NCI-H748 (cell line): ENCODE data around the gene KIF26B.
"Not testable (repeated sequence)": the region's sequence is repeated elsewhere in the genome, so short reads cannot be mapped to it uniquely, and the experiment has no call there.

Experiments
- DNase-seq: peaks from one replicate; lab custom pipeline; 2025; ENCODE audit not compliant: unreplicated experiment; lab: John Stamatoyannopoulos, UW

Gene KIF26B

DNA sequence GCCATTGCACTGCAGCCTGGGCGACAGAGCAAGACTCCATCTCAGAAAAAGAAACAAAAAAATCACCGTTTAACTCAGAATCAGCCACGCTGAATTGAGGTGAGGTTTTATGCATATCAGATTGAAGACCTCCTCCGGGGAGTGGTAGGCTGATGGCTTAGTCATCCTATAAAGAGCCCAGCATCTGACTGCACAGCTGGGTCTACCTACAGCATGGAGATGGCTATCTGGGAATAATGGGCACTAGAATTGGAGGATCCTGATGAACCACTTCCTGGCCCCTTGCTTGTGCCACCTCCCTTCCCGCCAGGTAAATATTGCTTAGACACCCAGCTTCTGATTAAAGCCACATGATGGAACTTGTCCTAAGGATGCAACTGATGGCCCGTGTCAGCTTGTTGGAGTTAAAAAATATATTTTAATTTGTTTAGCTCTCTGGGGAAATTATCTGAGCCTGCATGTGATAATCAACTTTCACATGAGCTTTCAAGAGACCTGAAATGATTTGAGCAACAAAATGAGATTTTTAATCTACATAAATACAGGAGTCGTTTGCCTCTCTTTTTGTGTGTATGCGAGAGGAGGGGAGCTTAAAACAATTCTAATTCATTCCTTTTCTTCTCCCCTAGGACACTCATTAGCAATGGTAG is 157.2 kb downstream of the KIF26B start:
- DNase-seq: no peak

DNA sequence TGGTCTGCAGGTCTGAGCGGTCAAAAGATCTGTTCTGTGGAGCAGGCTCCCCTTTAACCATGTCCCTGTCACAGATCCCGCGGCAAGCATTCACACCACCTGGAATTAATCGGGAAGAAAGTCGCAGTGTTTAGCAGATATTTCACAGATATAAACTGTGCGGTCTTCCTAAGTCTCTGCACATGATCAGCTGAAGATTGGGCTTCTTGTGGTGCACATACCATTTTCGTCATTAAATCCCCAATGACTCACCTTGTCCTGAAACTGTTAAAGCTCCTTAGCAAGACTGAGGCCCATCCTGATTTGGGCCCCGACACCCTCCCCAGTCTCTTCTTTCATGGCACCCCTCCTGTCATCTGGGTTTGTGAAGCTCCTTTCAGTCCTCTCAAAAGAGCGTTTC is 158.8 kb downstream of the KIF26B start:
- DNase-seq: no peak

DNA sequence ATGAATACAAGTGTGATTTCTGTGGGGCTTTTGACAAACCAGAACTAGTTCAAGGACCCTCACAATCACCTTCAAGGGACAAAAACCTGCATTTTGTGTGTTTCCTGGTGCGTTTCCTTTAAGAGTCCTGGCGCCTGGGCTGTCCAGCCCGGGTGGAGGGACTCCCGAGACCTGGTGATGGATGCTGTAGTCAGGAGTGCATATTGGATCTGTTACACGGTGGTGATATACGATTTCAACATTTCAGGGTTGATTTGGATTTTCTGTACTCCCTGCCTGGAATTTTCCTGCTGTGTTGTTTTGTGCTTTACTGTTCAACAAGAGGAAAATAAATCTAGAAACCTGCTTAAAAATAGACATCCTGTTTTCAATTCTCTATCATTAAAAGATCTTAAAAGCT is 162.0 kb downstream of the KIF26B start:
- no peak for DNase-seq

DNA sequence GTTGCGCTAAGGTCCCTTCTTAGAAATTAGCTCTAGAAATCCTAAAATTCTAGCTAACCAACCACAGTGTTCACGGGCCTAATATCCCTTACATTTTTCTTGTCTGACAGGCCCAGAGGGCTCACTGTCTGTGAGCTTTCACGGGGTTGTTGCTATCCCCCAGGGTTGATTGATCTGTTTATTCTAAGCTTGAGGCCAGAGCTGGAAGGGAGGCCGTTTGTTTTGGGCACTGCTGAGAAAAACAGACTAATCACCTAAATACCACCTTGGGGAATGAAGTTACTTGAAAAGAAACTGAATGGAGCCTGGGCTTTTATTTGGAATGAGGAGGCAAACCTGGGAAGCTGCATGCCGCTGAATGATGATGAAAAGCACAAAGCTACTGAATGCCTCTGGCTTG is 162.4 kb downstream of the KIF26B start:
- no peak for DNase-seq

DNA sequence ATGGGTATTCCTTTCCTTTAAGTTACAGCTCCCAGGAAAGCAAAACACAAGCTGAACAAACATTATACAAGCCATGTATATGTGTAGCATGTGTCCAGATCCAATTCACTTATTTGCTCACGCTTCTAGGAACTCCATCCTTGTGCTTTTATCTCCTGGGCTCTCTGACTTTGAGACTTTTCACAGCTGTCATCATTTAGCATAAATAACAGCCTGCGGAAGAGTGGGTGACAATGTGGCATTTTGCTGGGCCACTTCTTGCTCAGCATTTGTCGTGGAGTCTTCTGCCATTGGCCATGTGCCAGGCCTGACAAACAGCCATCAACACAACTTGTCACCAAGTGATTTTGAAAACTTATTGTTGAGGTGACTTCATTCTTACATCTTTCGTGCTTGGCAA is 164.3 kb downstream of the KIF26B start:
- DNase-seq: no peak

DNA sequence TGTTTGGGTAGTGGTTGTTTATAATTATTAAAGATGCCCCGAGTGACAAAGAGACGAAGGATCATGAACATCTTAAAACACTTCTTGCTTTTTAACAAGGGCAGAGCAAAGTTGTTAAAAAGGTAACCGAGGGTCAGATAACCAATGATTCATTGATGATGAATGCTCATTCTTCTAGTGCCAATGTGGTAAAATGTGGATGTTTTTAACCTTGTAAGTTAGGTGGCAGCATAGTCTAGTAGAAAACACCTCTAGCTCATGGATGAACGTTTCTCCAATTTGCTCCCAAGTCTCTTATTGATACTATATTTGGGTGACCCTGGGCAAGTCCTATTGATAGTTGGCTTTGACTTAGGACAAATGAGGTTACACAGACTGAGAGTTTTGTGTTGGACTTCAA is 167.9 kb downstream of the KIF26B start:
- no peak for DNase-seq

DNA sequence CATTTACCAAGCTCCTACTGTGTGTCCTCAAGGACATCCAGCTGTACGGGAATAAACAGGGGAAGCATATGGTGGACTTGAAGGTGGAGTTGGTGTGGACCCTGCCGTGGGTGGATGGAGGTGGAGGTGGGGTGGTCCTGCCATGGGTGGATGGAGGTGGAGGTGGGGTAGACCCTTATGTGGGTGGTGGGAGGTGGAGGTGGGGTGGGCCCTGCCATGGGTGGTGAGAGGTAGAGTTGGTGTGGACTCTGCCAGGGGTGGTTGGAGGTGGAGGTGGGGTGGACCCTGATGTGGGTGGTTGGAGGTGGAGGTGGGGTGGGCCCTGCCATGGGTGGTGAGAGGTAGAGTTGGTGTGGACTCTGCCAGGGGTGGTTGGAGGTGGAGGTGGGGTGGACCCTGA is 169.0 kb downstream of the KIF26B start:
- DNase-seq: not testable (repeated sequence)

DNA sequence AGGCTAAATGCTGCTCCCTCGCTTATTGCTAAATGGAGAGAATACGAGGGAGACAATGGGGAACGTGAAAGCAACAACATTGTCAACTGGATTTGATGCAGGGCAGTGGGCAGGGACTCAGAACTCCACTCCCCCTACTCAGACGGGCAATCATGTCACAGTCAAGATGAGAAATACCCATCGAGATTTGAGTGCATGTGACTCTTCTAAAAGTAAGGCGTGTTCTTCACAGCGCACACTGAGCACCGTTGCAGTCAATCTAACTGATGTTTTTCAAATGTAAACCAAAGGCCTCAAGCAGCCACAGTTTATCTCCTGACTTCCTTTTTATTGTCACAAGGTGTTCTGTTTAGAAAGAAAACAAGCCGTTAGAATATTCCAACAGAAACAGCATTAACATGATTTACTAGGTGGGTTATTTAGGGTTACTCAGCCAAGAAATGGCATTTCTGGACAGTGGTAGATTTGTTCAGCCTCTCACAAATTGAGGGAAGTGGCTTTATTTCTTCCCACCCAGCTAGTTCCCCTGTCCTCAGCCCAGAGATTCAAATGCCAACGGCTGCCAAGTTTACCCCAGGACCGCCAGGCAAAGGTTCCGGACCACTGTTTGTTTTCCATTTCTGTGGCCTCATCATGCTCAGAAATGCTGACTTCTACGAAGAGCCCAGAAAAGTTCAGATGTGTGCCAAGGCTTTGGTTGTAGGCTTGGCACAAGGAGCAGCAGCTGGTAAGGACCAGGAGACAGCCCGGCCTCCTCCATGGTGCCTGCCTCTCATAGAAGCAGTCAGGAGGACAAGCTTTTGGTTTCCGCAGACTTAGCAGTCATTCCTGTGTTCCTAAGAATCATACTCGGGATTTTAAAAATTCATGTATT is 171.4 kb downstream of the KIF26B start:
- no peak for DNase-seq

DNA sequence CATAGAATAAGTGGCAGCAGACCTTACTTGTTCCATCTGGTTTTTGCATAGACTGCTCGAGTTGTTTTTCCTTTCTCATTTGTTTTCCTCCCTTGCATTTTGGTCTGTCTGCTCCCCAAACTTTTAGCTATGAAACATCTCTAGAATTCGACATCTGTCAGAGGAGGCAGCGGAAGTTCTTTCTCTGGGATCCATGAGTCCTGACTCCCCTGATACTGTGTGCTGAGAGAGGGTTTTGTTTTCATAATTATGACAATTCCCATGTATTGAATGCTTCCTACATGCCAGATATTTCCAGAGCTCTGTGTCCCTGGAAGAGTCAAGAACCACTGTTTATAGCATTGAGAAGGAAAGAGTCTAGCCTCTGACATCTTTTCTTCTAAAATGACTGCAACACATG is 172.6 kb downstream of the KIF26B start:
- DNase-seq: no peak

DNA sequence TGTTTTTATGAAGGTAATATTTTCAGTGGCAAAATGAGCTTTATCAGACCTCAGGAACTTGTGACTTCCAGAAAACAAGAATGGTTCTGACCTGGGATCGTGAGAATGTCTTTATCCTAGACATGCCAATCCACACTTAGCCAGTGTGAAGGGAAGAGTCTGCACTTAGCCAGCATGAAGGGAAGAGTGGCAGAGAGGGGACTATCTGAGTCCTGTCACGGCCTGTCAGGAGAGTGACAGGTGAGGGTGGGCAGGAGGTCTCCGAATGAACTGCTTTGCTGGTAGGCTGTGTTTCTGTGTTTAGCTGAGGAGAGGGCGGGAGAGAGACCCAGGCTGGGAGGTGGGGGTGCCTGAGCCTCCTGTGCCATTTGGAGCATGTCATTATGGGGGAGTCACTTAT is 173.1 kb downstream of the KIF26B start:
- DNase-seq: no peak

DNA sequence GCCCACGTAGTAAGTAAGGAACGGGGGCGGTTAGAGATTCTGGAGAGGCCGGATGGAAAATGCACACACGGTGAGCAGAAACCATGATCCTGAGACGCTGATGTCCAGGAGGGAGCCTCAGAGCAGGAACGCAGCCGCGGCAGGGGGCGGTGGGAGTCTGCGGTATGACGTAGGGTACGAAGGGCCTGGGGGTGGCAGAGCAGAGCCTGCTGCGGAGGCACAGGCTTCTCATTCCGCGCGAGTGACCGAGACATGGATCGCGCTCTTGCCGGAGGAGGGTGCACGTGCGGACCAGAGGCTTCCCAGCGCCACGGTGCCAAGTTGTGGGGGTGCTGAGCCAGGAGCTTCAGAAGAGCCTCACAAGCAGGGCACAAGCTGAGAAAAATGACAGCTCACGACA is 176.2 kb downstream of the KIF26B start:
- DNase-seq: no peak

DNA sequence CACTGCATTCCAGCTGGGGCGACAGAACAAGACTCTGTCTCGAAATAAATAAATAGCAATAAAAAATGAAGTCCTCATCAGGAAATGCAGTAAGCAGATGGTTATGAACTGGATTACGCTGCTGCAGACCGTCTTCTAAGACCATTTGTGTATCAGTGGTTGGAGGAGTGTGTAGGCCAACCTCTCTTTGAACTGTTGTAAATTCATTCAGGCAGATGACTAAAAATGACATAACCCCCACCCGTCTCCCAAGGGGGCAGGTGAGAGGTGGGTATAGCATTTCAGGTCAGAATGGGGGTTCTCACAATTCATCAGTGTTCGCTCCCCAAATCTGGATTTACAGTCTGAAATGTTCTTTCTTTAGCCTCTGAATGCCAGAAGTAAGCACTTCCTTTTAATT is 177.3 kb downstream of the KIF26B start:
- no peak for DNase-seq

DNA sequence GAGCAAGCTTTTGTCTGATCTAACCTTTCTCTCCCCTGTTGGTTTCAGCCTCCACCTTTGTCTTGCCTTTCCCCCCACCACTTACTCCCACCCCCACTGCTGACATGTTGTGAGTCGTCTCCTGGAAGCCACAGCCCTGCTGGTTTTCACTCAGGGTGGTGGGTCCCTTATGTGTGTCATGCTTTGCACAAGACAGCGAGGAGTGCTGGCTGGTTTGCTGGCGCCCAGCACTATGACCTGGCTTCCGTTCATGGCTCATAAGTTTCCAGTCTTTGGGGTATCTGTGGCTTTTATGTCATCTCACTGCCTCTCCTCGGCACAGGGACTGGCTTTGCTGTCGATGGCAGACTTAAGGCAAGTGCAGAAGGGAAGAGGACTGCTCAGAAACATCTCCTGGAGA is 177.7 kb downstream of the KIF26B start:
- no peak for DNase-seq

DNA sequence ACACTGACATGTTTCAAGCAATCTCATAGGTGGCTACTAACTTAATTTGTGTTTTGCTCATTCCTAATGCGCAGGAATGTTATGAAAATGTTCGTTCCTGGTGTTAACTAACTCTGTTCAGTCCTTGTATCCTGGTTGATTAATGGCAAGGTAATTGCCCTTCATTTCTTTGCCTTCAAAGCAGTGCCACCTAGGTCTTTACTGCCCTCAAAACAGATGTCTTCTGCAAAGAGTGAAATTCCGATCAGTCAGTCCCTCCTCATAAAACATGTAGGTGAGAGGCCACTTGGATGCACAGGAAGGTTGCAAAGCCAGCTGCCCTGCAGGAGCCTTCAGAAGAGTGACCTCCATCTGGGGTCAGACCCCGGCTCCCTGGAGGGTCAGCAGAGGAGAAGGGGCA is 179.4 kb downstream of the KIF26B start:
- DNase-seq: no peak

DNA sequence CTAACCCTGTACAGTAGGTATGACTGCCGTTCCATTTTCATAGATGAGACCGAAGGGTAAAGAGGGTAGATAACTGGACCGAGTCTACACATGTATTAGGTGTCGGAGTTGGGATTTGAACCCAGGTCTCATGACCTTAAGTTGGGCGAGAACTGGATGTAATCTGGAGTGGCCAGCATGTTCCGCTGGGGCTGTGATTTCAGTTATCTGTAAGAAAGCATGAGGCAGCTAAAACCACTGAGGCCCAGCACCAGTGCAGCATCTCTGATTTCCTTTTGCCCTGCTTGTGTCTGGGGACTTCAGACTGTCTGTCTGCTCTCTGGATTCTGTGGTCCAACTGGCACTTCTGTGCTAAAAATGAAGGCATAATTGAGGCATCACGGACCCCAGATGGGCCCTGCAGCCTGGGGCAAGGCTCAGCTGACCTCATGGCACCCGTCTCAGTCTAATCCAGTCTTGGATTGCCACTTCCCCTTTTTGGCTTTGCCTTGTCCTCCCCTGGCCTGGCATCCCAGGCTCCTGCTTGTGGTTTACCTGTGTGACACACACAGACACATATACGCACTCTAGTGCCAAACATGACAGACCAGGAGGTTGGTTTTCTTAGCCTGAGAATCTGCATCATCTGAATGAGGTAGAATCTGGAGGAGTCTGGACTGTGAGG is 180.2 kb downstream of the KIF26B start:
- DNase-seq: no peak

DNA sequence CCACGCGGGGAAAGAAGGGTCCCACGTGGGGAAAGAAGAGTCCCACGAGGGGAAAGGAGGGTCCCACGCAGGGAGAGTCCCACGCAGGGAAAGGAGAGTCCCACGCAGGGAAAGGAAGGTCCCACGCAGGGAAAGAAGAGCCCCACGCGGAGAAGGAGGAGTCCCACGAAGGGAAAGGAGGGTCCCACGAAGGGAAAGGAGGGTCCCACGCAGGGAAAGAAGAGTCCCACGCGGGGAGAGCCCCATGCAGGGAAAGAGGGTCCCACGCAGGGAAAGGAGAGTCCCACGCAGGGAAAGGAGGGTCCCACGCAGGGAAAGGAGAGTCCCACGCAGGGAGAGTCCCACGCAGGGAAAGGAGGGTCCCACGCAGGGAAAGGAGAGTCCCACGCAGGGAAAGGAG is 180.9 kb downstream of the KIF26B start:
- DNase-seq: not testable (repeated sequence)

DNA sequence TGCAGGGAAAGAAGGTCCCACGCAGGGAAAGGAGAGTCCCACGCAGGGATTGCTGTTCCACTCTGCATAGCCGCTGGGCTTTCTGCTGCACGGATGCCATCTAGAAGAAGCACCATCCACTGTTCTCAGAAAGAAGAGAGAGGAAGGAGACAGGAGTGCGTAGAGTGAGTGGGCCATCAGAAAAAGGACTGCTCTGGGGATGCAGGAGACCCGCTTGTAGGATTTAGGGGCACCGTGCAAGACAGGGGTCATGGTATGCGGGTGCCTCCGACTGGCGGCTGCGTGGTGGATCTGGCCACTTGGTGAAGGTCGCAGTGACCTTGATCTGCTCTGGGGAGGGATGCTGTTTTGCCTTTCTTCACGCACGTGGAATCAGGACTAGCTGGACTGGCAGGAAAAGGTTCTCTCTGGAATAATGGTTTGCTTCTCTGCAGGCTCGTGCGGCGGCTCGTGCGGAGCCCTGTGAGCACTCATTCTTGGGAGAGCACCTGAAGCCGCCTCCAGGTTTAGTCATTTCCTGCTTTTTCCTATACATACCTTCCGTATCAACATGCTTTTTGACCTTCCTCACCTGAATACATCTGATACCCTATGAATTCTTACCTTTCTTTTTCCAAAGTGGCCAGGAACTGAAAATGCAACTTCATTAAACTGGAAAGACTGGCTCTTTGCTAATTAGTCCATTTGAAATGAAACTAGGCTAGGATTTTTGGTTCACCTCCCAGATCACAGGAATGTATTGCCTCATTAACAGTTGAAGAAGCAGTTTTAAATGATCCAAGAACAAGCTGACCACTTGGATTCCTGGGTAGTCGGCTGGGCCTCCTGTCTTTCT is 181.6 kb downstream of the KIF26B start:
- no peak for DNase-seq

DNA sequence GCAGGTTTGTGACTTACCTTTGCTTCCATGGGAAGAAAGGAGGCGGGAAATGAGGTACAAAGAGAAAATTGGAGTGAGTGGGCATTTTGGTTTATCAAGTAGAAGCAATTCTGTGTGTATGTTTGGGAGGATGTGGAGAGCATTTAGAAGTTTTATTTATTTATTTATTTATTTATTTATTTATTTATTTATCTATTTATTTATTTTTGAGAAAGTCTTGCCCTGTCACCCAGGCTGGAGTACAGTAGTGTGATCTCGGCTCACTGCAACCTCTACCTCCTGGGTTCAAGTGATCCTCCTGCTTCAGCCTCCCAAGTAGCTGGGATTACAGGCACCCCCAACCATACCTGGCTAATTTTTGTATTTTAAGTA is 182.2 kb downstream of the KIF26B start:
- DNase-seq: not testable (repeated sequence)

DNA sequence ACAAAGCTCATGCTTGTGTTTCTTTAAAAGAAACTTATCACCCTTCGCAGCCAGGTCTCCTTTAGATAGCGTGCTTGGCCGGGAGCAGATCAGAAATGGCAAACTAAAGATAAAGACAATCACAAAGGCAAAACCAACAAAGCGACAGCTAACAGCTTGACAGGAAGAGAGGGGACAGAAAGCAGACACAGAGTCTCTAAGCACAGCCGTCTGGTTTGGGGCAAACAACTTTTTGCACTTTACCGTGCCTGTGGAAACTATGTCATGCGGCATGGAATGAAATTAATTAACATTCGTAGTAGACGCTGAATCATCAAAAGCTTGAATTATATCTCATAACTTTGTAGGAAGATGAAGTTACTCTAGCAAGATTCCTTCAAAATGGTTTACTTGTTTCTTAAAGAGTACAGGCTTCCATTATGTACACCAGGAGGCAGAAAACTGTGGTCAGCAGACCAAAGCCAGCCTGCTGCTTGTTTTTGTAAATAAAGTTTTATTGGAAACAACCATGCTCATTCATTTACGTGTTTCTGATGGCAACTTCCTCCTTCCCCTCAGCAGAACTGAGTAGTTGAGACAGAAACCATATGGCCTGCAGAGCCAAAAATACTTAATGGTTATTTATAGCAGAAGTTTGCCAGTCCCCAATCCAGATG is 183.2 kb downstream of the KIF26B start:
- DNase-seq: no peak

DNA sequence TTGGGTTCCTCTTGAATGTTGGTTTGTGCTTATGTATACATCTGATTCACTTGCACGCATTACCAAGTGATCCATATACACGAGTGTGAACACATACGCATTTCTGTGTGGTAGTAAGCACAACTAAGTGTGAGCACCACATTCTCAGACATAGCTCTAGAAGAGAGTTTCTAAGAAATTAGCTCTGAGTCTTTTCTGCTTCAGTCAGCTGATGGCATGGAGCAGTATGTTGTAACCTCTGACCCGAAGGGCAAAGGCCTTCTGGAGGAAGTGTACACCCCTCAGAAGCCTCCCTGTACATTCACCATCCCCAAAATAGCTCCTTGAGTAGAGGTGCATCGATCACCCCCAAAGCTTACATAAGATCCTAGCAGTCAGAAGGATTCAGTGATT is 183.7 kb downstream of the KIF26B start:
- DNase-seq: no peak

DNA sequence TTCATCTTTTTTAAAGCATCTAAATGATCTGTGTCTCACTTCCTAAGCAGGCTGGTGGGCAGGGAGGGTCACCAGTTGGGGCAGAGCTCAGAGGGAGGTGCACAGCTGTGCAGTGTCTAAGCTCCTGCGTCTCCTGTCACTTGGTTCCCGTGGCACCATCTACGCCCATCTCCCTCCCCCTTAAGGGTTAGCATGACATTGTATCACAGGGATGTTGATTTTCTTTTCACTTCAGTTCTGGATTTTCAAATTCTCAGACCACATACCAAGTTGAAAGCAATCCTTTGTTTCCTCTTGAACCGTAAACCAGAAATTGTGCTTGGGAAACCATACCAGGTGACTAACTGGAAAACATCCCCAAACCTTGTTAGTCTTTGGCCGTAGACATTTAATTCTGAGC is 187.0 kb downstream of the KIF26B start:
- no peak for DNase-seq
